ENCODE data around the gene HECTD1.
"Not testable (repeated sequence)": the region's sequence is repeated elsewhere in the genome, so short reads cannot be mapped to it uniquely, and the experiment has no call there.

The HECTD1 gene

GRCh38 chr14:31207755-31208545 lies at the start of gene HECTD1:
Gene HECTD1 (minus strand): TSS chr14:31207793. CDS start chr14:31205936, 1,857 bp downstream.
- Histone ChIP-seq H3K4me1 (peaks cover 0 to 38% (median 14%) of the 10 kb centered on the region in 4 donors), H3K4me3 (peak within 1 kb of the TSS; percentile 78 to 90), H3K36me3 (peaks cover 0 to 6% (median 0%) of the 10 kb centered on the region in 3 donors), H3K27me3 (no peaks in the 10 kb centered on the region), H3K9me3 (no peaks in the 10 kb centered on the region), H3K27ac (peak within 1 kb of the TSS; percentile 98 to 100)
- TF ChIP-seq CTCF (IDR thresholded peaks at IDR 0.05): peak; percentile 77 to 88
- intact Hi-C loops (cut with DNase I; ENCODE audit: low total_unique reads): loop anchor here (2.0 to 10.0 kb wide), 2 partner anchors 41 to 147 kb away; no protein-coding TSS in a partner anchor
- DNase-seq: peak; percentile 72 to 95

DNA sequence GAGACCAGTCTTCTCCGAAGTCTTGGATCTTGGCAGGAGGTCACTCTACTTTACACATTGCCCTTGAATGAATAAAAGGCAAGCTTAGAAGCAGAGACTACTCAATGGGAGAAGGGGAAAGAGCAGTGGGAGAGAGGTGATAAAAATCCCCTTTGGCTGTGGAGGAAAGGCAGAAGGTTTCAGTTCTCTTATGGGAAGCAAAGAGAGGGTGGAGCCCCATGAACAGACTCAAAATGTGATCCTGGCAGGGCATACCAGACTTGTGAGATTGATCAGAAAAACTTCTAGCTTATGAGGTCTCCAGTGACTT lies 49.6 kb upstream of the HECTD1 start:
- Histone ChIP-seq H3K9me3 (no peaks in the 10 kb centered on the region), H3K4me1 (peaks cover 0 to 10% (median 3%) of the 10 kb centered on the region in 4 donors), H3K36me3 (no peaks in the 10 kb centered on the region), H3K27ac (no peak overlapping the region), H3K4me3 (no peak overlapping the region), H3K27me3 (no peaks in the 10 kb centered on the region)
- no peak for TF ChIP-seq CTCF (IDR thresholded peaks at IDR 0.05)
- no peak for DNase-seq
- intact Hi-C loops (cut with DNase I; ENCODE audit: low total_unique reads): no loop called here

DNA sequence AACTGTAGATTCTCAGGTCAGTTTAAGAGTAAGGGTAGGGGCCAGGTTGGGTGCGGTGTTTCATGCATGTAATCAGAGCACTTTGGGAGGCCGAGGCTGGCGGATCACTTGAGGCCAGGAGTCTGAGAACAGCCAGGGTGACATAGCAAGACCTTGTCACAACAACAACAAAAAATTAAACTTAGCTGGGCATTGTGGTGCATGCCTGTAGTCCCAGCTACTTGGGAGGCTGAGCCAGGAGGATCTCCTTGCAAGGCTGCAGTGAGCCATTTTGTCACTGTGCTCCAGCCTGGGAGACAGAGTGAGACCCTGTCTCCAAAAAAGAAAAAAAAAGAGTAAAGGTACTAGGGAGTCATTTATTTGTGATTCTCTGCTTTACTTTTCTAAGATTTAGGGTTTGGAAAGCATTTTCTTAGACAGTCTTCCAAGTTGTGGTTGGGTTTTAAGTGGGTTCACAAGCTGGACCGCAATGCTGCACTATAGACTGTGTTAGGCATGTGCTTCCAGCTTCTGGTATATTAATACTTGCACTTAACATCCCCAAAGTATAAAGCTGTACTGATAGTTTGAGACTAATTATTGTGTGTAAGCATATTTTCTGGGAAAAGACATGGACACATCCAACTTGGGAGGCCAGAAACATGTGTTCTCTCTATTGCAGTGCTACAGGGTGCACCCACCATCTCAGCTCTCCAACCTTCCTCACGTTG lies 49.1 kb upstream of the HECTD1 start:
- Histone ChIP-seq H3K9me3 (no peaks in the 10 kb centered on the region), H3K36me3 (no peaks in the 10 kb centered on the region), H3K4me3 (no peak overlapping the region), H3K27ac (no peak overlapping the region), H3K4me1 (peaks cover 0 to 5% (median under 1%) of the 10 kb centered on the region in 4 donors), H3K27me3 (no peaks in the 10 kb centered on the region)
- intact Hi-C loops (cut with DNase I; ENCODE audit: low total_unique reads): no loop called here
- no peak for DNase-seq
- TF ChIP-seq CTCF (IDR thresholded peaks at IDR 0.05): no peak

GRCh38 chr14:31255918-31256317 lies 48.3 kb upstream of the HECTD1 start:
- H3K36me3 ChIP-seq; H3K4me3 ChIP-seq; H3K27me3 ChIP-seq; DNase-seq; H3K9me3 ChIP-seq; H3K27ac ChIP-seq; H3K4me1 ChIP-seq; intact Hi-C loops (cut with DNase I; ENCODE audit: low total_unique reads): not testable (repeated sequence)

- no peak for TF ChIP-seq CTCF (IDR thresholded peaks at IDR 0.05)
- Histone ChIP-seq H3K36me3 (no peaks in the 10 kb centered on the region), H3K27me3 (no peaks in the 10 kb centered on the region), H3K4me3 (no peak overlapping the region), H3K4me1 (no peaks in the 10 kb centered on the region), H3K27ac (no peak overlapping the region), H3K9me3 (no peaks in the 10 kb centered on the region)
- intact Hi-C loops (cut with DNase I; ENCODE audit: low total_unique reads): no loop called here
- no peak for DNase-seq
Observed at GRCh38 chr14:31255286-31255685, 47.7 kb upstream of the HECTD1 start.
